ENCODE measurements around the gene CCDC81. TPM values are rescaled to one million over a fixed set of nuclear protein-coding genes. Genes with fewer than 3 reads are reported as not detected.

CCDC81 gene
- total RNA-seq, 1 experiment from 2014 or later, result 0.11 TPM

- no peaks in the 10 kb centered on the region for H3K9me3 ChIP-seq (ENCODE audit: low read length)
These were observed 68.7 kb downstream of the CCDC81 start for GRCh38 chr11:86443415-86443814.

GRCh38 chr11:86444981-86445380, 70.3 kb downstream of the CCDC81 start:
- peaks cover 5% of the 10 kb centered on the region for H3K4me1 ChIP-seq (ENCODE audit: insufficient read depth, low read length)
- no peaks in the 10 kb centered on the region for H4K20me1 ChIP-seq (ENCODE audit: low read length)
- H3K27ac ChIP-seq (ENCODE audit: low read length), result no peak overlapping the region
- no TSS peak for BruUV-seq (replicated peaks)
- H3F3A ChIP-seq (ENCODE audit: low read length, unreplicated experiment), result no peaks in the 10 kb centered on the region
- POLR2A ChIA-PET (ENCODE audit: unreplicated experiment), result no interaction called here
- H2AFZ ChIP-seq (ENCODE audit: low read length), result no peak overlapping the region
- CTCF ChIA-PET, result no interaction called here
- H3K4me3 ChIP-seq (ENCODE audit: low read length), result no peak overlapping the region
- intact Hi-C loops (cut with micrococcal nuclease), result no loop called here
- no peaks in the 10 kb centered on the region for H3K9me2 ChIP-seq (replicated peaks; ENCODE audit: low read length)
- H3K9me3 ChIP-seq (ENCODE audit: low read length), result no peaks in the 10 kb centered on the region
- no peak for TF ChIP-seq EZH2phosphoT487 (IDR thresholded peaks at IDR 0.05; ENCODE audit: borderline replicate concordance, low read length)
- TF ChIP-seq, protein P1, sequence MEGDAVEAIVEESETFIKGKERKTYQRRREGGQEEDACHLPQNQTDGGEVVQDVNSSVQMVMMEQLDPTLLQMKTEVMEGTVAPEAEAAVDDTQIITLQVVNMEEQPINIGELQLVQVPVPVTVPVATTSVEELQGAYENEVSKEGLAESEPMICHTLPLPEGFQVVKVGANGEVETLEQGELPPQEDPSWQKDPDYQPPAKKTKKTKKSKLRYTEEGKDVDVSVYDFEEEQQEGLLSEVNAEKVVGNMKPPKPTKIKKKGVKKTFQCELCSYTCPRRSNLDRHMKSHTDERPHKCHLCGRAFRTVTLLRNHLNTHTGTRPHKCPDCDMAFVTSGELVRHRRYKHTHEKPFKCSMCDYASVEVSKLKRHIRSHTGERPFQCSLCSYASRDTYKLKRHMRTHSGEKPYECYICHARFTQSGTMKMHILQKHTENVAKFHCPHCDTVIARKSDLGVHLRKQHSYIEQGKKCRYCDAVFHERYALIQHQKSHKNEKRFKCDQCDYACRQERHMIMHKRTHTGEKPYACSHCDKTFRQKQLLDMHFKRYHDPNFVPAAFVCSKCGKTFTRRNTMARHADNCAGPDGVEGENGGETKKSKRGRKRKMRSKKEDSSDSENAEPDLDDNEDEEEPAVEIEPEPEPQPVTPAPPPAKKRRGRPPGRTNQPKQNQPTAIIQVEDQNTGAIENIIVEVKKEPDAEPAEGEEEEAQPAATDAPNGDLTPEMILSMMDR (conservative IDR thresholded peaks at IDR 0.05; ENCODE audit: low read depth, low read length), result no peak
- no peak for TF ChIP-seq EZH2 (IDR thresholded peaks at IDR 0.05; ENCODE audit: low read length, unreplicated experiment)
- H3K4me2 ChIP-seq (ENCODE audit: low read length), result no peak overlapping the region
- no peaks in the 10 kb centered on the region for H3K27me3 ChIP-seq (ENCODE audit: low read length)
- DNase-seq (no peak), ATAC-seq (no peak)
- no peaks in the 10 kb centered on the region for H3K36me3 ChIP-seq (ENCODE audit: low read depth, low read length)
- no peaks in the 10 kb centered on the region for H3K79me2 ChIP-seq (ENCODE audit: low read length)
- H3K9ac ChIP-seq (ENCODE audit: low read length), result no peak overlapping the region

More at GRCh38 chr11:86443415-86443814, 68.7 kb downstream of the CCDC81 start:
- Histone ChIP-seq H3K9me2 (replicated peaks; ENCODE audit: low read length) (no peaks in the 10 kb centered on the region), H2AFZ (ENCODE audit: low read length) (no peak overlapping the region), H3K4me3 (ENCODE audit: low read length) (no peak overlapping the region), H3K79me2 (ENCODE audit: low read length) (no peaks in the 10 kb centered on the region), H3F3A (ENCODE audit: low read length, unreplicated experiment) (no peaks in the 10 kb centered on the region), H3K36me3 (ENCODE audit: low read depth, low read length) (no peaks in the 10 kb centered on the region), H3K4me2 (ENCODE audit: low read length) (no peak overlapping the region), H3K4me1 (ENCODE audit: insufficient read depth, low read length) (peaks cover 5% of the 10 kb centered on the region), H4K20me1 (ENCODE audit: low read length) (no peaks in the 10 kb centered on the region), H3K9ac (ENCODE audit: low read length) (no peak overlapping the region), H3K27ac (ENCODE audit: low read length) (no peak overlapping the region), H3K27me3 (ENCODE audit: low read length) (no peaks in the 10 kb centered on the region)
- no peak for DNase-seq
- ATAC-seq, result no peak
- no TSS peak for BruUV-seq (replicated peaks)
- POLR2A ChIA-PET (ENCODE audit: unreplicated experiment), result no interaction called here
- TF ChIP-seq EZH2 (IDR thresholded peaks at IDR 0.05; ENCODE audit: low read length, unreplicated experiment), result no peak
- TF ChIP-seq, protein P1 (conservative IDR thresholded peaks at IDR 0.05; ENCODE audit: low read depth, low read length), result no peak
- TF ChIP-seq EZH2phosphoT487 (IDR thresholded peaks at IDR 0.05; ENCODE audit: borderline replicate concordance, low read length), result no peak
- CTCF ChIA-PET, result no interaction called here
- intact Hi-C loops (cut with micrococcal nuclease), result no loop called here

DNA sequence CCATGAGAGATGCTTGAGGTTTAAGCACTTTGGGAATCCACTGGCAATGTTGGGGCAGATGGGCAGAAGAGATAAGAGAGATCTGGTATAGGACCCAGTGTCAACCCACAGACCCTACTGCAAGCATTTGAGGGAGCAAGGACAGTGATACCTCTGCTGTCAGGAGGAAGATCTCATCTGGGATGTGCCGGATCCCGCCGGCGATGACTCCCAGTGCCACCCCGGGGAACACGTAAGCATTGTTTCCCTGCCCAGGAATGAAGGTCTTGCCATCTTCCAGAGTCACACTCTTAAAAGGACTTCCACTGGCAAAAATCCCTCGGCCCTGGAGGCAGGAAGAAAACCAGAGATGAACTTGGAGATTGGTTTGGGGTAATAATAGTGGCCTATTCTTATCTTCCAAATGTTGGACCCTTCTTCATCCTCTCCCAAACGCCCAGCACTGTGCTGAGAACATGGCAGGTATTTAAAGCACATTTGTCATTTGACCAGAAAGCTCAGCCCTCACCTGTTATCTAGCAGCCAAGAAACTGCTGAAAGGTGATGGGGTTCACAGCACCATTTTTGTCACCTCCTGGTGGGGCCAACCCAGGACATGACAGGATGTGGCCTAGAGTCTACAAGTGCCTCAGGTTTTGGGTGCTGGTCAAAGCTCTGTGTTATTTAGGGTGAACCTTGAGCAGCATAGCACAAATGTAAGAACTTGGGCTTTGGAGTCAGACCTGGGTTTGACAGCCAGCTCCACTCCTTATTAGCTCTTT, 71.7 kb downstream of the CCDC81 start:
- Histone ChIP-seq H3K36me3 (ENCODE audit: low read depth, low read length) (no peaks in the 10 kb centered on the region), H3K4me1 (ENCODE audit: insufficient read depth, low read length) (peaks cover 5% of the 10 kb centered on the region), H3F3A (ENCODE audit: low read length, unreplicated experiment) (no peaks in the 10 kb centered on the region), H3K9ac (ENCODE audit: low read length) (no peak overlapping the region), H3K9me3 (ENCODE audit: low read length) (no peaks in the 10 kb centered on the region), H2AFZ (ENCODE audit: low read length) (no peak overlapping the region), H3K27me3 (ENCODE audit: low read length) (no peaks in the 10 kb centered on the region), H3K27ac (ENCODE audit: low read length) (no peak overlapping the region), H3K4me3 (ENCODE audit: low read length) (no peak overlapping the region), H3K9me2 (replicated peaks; ENCODE audit: low read length) (no peaks in the 10 kb centered on the region), H4K20me1 (ENCODE audit: low read length) (no peaks in the 10 kb centered on the region), H3K79me2 (ENCODE audit: low read length) (no peaks in the 10 kb centered on the region), H3K4me2 (ENCODE audit: low read length) (no peak overlapping the region)
- no peak for DNase-seq
- CTCF ChIA-PET, result no interaction called here
- no TSS peak for BruUV-seq (replicated peaks)
- POLR2A ChIA-PET (ENCODE audit: unreplicated experiment), result no interaction called here
- no peak for ATAC-seq
- TF ChIP-seq EZH2 (IDR thresholded peaks at IDR 0.05; ENCODE audit: low read length, unreplicated experiment) (no peak), EZH2phosphoT487 (IDR thresholded peaks at IDR 0.05; ENCODE audit: borderline replicate concordance, low read length) (no peak)
- TF ChIP-seq, protein P1 (conservative IDR thresholded peaks at IDR 0.05; ENCODE audit: low read depth, low read length), result no peak
- intact Hi-C loops (cut with micrococcal nuclease), result no loop called here
